GM12873 (cell line): Measurements from ENCODE around the gene NR3C2.

Experiments
- TF ChIP-seq, protein P1 (sequence below): IDR thresholded peaks from 2 replicates; pipeline ENCODE4 v1.5.1; 2012; ENCODE audit warnings: low read depth, mild to moderate bottlenecking, moderate library complexity, low read length, control low read depth; ENCODE audit not compliant: insufficient read depth; ENCODE audit errors: missing control alignments

NR3C2 gene

DNA sequence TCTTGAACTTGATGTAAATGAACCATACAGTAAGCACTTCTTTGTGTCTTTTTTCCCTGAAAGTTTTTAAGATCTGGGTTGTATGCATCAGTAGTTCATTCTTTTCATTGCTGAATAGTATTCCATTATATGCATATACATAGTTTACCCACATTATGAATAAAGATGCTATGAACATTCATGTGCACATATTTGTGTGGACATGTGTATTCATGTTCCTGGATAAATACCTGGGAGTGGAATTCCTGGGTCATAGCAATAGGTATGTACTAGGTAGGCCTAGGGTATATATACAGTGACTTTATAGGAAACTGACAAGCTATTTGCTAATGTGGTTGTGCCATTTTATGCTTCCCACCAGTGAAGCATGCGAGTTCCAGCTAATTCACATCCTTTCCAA, 215.9 kb downstream of the NR3C2 start:
- TF ChIP-seq, protein P1, sequence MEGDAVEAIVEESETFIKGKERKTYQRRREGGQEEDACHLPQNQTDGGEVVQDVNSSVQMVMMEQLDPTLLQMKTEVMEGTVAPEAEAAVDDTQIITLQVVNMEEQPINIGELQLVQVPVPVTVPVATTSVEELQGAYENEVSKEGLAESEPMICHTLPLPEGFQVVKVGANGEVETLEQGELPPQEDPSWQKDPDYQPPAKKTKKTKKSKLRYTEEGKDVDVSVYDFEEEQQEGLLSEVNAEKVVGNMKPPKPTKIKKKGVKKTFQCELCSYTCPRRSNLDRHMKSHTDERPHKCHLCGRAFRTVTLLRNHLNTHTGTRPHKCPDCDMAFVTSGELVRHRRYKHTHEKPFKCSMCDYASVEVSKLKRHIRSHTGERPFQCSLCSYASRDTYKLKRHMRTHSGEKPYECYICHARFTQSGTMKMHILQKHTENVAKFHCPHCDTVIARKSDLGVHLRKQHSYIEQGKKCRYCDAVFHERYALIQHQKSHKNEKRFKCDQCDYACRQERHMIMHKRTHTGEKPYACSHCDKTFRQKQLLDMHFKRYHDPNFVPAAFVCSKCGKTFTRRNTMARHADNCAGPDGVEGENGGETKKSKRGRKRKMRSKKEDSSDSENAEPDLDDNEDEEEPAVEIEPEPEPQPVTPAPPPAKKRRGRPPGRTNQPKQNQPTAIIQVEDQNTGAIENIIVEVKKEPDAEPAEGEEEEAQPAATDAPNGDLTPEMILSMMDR, result no peak

DNA sequence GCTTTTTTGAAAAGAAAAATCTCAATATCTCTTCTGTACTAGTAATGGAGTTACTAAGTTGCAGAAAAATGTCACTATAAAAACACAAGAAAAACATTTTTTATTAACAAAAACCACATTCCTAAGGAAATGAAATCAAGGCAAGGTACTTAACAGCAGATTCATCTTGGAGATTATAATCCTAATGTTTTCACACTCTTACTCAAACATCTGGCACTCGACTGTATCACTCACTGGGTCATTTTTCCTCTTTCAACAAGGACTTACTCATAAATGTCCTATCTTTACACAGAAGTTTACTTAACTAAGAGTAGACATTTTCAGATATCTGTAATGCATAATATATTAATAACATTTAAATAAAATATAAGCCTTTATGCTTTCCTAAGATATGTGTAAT, 216.6 kb downstream of the NR3C2 start:
- TF ChIP-seq, protein P1, result no peak

- TF ChIP-seq, protein P1, result no peak
These were observed 217.7 kb downstream of the NR3C2 start for GRCh38 chr4:148224476-148224875.

GRCh38 chr4:148222991-148223660, 219.1 kb downstream of the NR3C2 start:
- TF ChIP-seq, protein P1, result no peak

- TF ChIP-seq, protein P1, result no peak
These were observed 225.1 kb downstream of the NR3C2 start for GRCh38 chr4:148216866-148217814.

- TF ChIP-seq, protein P1, result no peak
These were observed 225.9 kb downstream of the NR3C2 start for GRCh38 chr4:148216321-148216720.

DNA sequence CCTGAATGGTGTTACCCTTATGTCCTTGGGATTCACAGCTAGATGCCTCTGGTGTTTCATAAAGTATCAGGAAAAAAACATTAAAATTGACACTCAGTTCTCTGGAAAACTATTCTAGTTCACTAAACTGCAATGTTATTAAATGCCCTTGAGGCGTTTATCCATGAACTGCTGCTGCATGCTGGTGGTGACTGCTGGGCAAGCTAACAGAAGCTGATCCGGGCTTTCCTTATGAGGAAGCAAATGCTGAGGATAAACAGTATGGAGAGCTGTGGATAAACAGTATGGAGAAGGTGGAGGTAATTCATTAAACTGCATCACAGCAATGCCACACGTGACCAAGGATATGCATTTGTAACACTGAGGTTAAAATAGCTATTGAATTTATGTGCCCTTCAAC, 227.0 kb downstream of the NR3C2 start:
- TF ChIP-seq, protein P1, result no peak
